Caki2 (cell line): Measurements from ENCODE around the gene GALNT9. TPM values are rescaled to one million over a fixed set of nuclear protein-coding genes. Genes with fewer than 3 reads are reported as not detected.
"Not testable (repeated sequence)": the region's sequence is repeated elsewhere in the genome, so short reads cannot be mapped to it uniquely, and the experiment has no call there.

Source experiments
- DNase-seq: peaks from one replicate; pipeline ENCODE4 v3.0.0-alpha.2; 2015; ENCODE audit warnings: low read depth
- in situ Hi-C: cut with HindIII; loops from 2 replicates; pipeline ENCODE4 v1.10.0; 2016; ENCODE audit warnings: low sequenced_read_pairs, low pct_unique_long_range_greater_than_20kb, mixed read lengths
- total RNA-seq: library from RNA; depleted of rRNA; stranded (reverse); fragments of >200 nt; shearing (Covaris generic); gene quantifications from 2 replicates; pipeline ENCODE4 v1.2.3, GENCODE V29; 2014; ENCODE audit warnings: low replicate concordance

GALNT9 gene
- total RNA-seq, 1 experiment from 2014 or later, result 14.6 TPM

GRCh38 chr12:132252981-132253380 lies 76.4 kb downstream of the GALNT9 start:
- DNase-seq, in situ Hi-C loops: not testable (repeated sequence)

GRCh38 chr12:132251741-132252490 lies 77.5 kb downstream of the GALNT9 start:
- DNase-seq, result no peak
- in situ Hi-C loops, result no loop called here

GRCh38 chr12:132251310-132251709 lies 78.1 kb downstream of the GALNT9 start:
- DNase-seq, result no peak
- in situ Hi-C loops, result no loop called here

- in situ Hi-C loops, result no loop called here
- no peak for DNase-seq
Observed at GRCh38 chr12:132250707-132251106, 78.7 kb downstream of the GALNT9 start.

GRCh38 chr12:132249689-132250478 lies 79.5 kb downstream of the GALNT9 start:
- in situ Hi-C loops, result no loop called here
- DNase-seq, result no peak

GRCh38 chr12:132248453-132249167 lies 80.8 kb downstream of the GALNT9 start:
- in situ Hi-C loops, result no loop called here
- no peak for DNase-seq

- in situ Hi-C loops, result no loop called here
- no peak for DNase-seq
Observed at GRCh38 chr12:132247718-132248452, 81.5 kb downstream of the GALNT9 start.

GRCh38 chr12:132246997-132247717 lies 82.2 kb downstream of the GALNT9 start:
- no peak for DNase-seq
- in situ Hi-C loops, result no loop called here

GRCh38 chr12:132245521-132246101 lies 83.8 kb downstream of the GALNT9 start:
- no peak for DNase-seq
- in situ Hi-C loops, result no loop called here

- DNase-seq, result no peak
- in situ Hi-C loops, result no loop called here
Observed at GRCh38 chr12:132244724-132245295, 84.6 kb downstream of the GALNT9 start.

- in situ Hi-C loops, result no loop called here
- peak; percentile 42 for DNase-seq
Observed at GRCh38 chr12:132243596-132244310, 85.6 kb downstream of the GALNT9 start.

GRCh38 chr12:132243171-132243570 lies 86.2 kb downstream of the GALNT9 start:
- peak; percentile 51 for DNase-seq
- in situ Hi-C loops, result not testable (repeated sequence)

GRCh38 chr12:132240669-132241007 lies 88.8 kb downstream of the GALNT9 start:
- DNase-seq, in situ Hi-C loops: not testable (repeated sequence)

GRCh38 chr12:132239796-132240668 lies 89.4 kb downstream of the GALNT9 start:
- in situ Hi-C loops, result no loop called here
- no peak for DNase-seq

- in situ Hi-C loops, result no loop called here
- no peak for DNase-seq
Observed at GRCh38 chr12:132239392-132239791, 90.0 kb downstream of the GALNT9 start.

GRCh38 chr12:132238884-132239283 lies 90.5 kb downstream of the GALNT9 start:
- no peak for DNase-seq
- in situ Hi-C loops, result no loop called here
